HL-60 (cell line): ENCODE data around the gene MCAM.

Experiments
- DNase-seq, 2 experiments: peaks; one replicate each; pipeline ENCODE4 v3.0.0-alpha.2; 2010 to 2020; ENCODE audit warnings: low read depth in 1 of 2, low spot score in 1 of 2
- H3K27ac ChIP-seq: fragments of 250-450 bp; sonication (Bioruptor Pico); replicated peaks from 2 replicates; pipeline ENCODE4 v1.5.1; 2020; ENCODE audit warnings: mild to moderate bottlenecking, moderate library complexity
- H3K27me3 ChIP-seq: fragments of 250-450 bp; sonication (Bioruptor Pico); 2 replicates; pipeline ENCODE4 v1.5.1; 2021; ENCODE audit warnings: mild to moderate bottlenecking, moderate library complexity; ENCODE audit not compliant: insufficient read depth, poor library complexity, severe bottlenecking
- H3K4me3 ChIP-seq: replicated peaks from 2 replicates; pipeline ENCODE4 v1.5.1; 2011; ENCODE audit warnings: mild to moderate bottlenecking, control low read depth, low read length; ENCODE audit not compliant: insufficient read depth
- CTCF ChIP-seq: IDR thresholded peaks from one replicate; pipeline ENCODE4 v1.5.1; 2011; ENCODE audit warnings: low read length, control low read depth, inconsistent platforms; ENCODE audit not compliant: insufficient read depth
- GABPA ChIP-seq: IDR thresholded peaks from 2 replicates; pipeline ENCODE4 v1.6.1; 2012; ENCODE audit warnings: low read depth
- POLR2AphosphoS5 ChIP-seq: IDR thresholded peaks from 2 replicates; pipeline ENCODE4 v1.6.1; 2012; ENCODE audit warnings: low read depth
- SPI1 ChIP-seq: IDR thresholded peaks from 2 replicates; pipeline ENCODE4 v1.6.1; 2012; ENCODE audit warnings: low read depth, mild to moderate bottlenecking, borderline replicate concordance
- TF ChIP-seq, protein P1 (sequence below): IDR thresholded peaks from 2 replicates; pipeline ENCODE4 v1.6.1; 2012; ENCODE audit warnings: low read depth; ENCODE audit not compliant: insufficient replicate concordance

MCAM gene

GRCh38 chr11:119300198-119300964, 16.5 kb downstream of the MCAM start:
- no peak for DNase-seq
- TF ChIP-seq, protein P1, sequence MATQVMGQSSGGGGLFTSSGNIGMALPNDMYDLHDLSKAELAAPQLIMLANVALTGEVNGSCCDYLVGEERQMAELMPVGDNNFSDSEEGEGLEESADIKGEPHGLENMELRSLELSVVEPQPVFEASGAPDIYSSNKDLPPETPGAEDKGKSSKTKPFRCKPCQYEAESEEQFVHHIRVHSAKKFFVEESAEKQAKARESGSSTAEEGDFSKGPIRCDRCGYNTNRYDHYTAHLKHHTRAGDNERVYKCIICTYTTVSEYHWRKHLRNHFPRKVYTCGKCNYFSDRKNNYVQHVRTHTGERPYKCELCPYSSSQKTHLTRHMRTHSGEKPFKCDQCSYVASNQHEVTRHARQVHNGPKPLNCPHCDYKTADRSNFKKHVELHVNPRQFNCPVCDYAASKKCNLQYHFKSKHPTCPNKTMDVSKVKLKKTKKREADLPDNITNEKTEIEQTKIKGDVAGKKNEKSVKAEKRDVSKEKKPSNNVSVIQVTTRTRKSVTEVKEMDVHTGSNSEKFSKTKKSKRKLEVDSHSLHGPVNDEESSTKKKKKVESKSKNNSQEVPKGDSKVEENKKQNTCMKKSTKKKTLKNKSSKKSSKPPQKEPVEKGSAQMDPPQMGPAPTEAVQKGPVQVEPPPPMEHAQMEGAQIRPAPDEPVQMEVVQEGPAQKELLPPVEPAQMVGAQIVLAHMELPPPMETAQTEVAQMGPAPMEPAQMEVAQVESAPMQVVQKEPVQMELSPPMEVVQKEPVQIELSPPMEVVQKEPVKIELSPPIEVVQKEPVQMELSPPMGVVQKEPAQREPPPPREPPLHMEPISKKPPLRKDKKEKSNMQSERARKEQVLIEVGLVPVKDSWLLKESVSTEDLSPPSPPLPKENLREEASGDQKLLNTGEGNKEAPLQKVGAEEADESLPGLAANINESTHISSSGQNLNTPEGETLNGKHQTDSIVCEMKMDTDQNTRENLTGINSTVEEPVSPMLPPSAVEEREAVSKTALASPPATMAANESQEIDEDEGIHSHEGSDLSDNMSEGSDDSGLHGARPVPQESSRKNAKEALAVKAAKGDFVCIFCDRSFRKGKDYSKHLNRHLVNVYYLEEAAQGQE, result no peak
- no peak for TF ChIP-seq SPI1
- no peak for TF ChIP-seq POLR2AphosphoS5
- no peak for TF ChIP-seq CTCF
- H3K27ac ChIP-seq, result no peak overlapping the region
- H3K27me3 ChIP-seq, result no peaks in the 10 kb centered on the region
- no peak overlapping the region for H3K4me3 ChIP-seq

DNA sequence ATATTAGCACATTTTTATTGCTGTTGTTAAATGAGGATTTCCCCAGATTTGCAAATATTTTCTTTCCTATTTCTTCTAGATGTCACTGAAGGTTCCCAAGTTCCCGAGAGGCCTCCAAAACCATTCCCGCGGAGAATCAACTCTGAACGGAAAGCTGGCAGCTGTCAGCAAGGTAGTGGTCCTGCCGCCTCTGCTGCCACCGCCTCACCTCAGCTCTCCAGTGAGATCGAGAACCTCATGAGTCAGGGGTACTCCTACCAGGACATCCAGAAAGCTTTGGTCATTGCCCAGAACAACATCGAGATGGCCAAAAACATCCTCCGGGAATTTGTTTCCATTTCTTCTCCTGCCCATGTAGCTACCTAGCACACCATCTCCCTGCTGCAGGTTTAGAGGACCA, 17.5 kb downstream of the MCAM start:
- TF ChIP-seq POLR2AphosphoS5 (no peak), SPI1 (no peak), CTCF (no peak), GABPA (no peak)
- TF ChIP-seq, protein P1, result no peak
- H3K27ac ChIP-seq, result no peak overlapping the region
- no peak for DNase-seq

GRCh38 chr11:119298726-119299125, 18.2 kb downstream of the MCAM start:
- H3K4me3 ChIP-seq, result no peak overlapping the region
- H3K27ac ChIP-seq, result no peak overlapping the region
- no peaks in the 10 kb centered on the region for H3K27me3 ChIP-seq
- TF ChIP-seq, protein P1, result no peak
- no peak for TF ChIP-seq CTCF
- no peak for TF ChIP-seq POLR2AphosphoS5
- TF ChIP-seq SPI1, result no peak
- TF ChIP-seq GABPA, result no peak
- no peak for DNase-seq

More for the DNA sequence above, 17.5 kb downstream of the MCAM start:
- no peak overlapping the region for H3K4me3 ChIP-seq
- H3K27me3 ChIP-seq, result no peaks in the 10 kb centered on the region
